Measurements from ENCODE around the gene LUC7L.
A peak's percentile ranks its signal among the peaks of the same experiment; 100 is the strongest.
"Not testable (repeated sequence)": the region's sequence is repeated elsewhere in the genome, so short reads cannot be mapped to it uniquely, and the experiment has no call there.

Gene LUC7L

GRCh38 chr16:228151-228851 lies 948 bp downstream of the LUC7L start:
- no peak for DNase-seq

GRCh38 chr16:220021-220420 lies 9.2 kb downstream of the LUC7L start:
- no peak for DNase-seq

GRCh38 chr16:212999-213398 lies 16.2 kb downstream of the LUC7L start:
- no peak for DNase-seq

- DNase-seq: not testable (repeated sequence)
These were observed 17.5 kb downstream of the LUC7L start for GRCh38 chr16:211631-212180.

- DNase-seq: not testable (repeated sequence)
These were observed 19.9 kb downstream of the LUC7L start for GRCh38 chr16:209359-209758.

GRCh38 chr16:204046-204445 lies 25.2 kb downstream of the LUC7L start:
- DNase-seq: not testable (repeated sequence)

GRCh38 chr16:203246-203645 lies 26.0 kb downstream of the LUC7L start:
- DNase-seq: no peak

GRCh38 chr16:200388-200787 lies 28.9 kb downstream of the LUC7L start:
- no peak for DNase-seq

- DNase-seq: no peak
These were observed 34.7 kb downstream of the LUC7L start for GRCh38 chr16:194516-194915.

- DNase-seq: no peak
These were observed 35.8 kb downstream of the LUC7L start for GRCh38 chr16:193441-193840.

GRCh38 chr16:192686-193085 lies 36.6 kb downstream of the LUC7L start:
- DNase-seq: no peak

GRCh38 chr16:191831-192230 lies 37.4 kb downstream of the LUC7L start:
- no peak for DNase-seq

- no peak for DNase-seq
These were observed 39.6 kb downstream of the LUC7L start for GRCh38 chr16:189604-190186.

- no peak for DNase-seq
These were observed 40.6 kb downstream of the LUC7L start for GRCh38 chr16:188674-189073.

- DNase-seq: no peak
These were observed 41.9 kb downstream of the LUC7L start for GRCh38 chr16:187330-187729.

- DNase-seq: no peak
These were observed 43.6 kb downstream of the LUC7L start for GRCh38 chr16:185691-186090.

- no peak for DNase-seq
These were observed 44.0 kb downstream of the LUC7L start for GRCh38 chr16:185213-185612.

- DNase-seq: no peak
These were observed 46.2 kb downstream of the LUC7L start for GRCh38 chr16:183005-183404.

- DNase-seq: no peak
These were observed 47.7 kb downstream of the LUC7L start for GRCh38 chr16:181565-182021.

GRCh38 chr16:180681-181564 lies 48.3 kb downstream of the LUC7L start:
- peak; percentile 22 for DNase-seq

- DNase-seq: peak; percentile 5
These were observed 49.1 kb downstream of the LUC7L start, which contains the start of gene HBQ1 for GRCh38 chr16:180101-180675. Gene HBQ1 (plus strand): TSS chr16:180459. CDS start chr16:180487, 28 bp downstream.

- DNase-seq: no peak
These were observed 49.8 kb downstream of the LUC7L start for GRCh38 chr16:179211-180092.
